ENCODE data around the gene OR4K14. TPM values are rescaled to one million over a fixed set of nuclear protein-coding genes. Genes with fewer than 3 reads are reported as not detected.

The OR4K14 gene
- total and polyA plus RNA-seq, 8 donors = not detected

DNA sequence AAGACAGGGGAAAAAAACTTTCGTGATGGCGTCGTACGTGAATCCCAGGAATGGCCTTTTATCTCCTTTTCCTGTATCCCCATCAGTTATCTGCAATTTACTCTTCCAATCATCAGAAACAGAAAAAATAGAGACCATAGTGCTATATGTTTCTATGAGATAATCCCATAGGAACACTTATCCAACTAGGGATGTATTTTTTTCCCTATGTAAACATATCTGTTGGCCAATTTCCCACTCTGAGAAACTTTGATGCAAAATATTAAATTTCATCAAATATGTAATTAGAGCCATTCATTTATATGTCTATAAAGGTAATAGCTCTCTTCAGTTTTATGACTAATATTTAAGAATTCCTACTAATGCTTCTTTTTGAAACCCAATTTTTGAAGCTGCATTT lies 16.8 kb upstream of the OR4K14 start, which contains the start of gene OR4K13:
TSS of gene OR4K13 (minus strand) at position 101 of the 400 bp plus-strand sequence. CDS start 1,280 bp downstream, outside the sequence.
- Histone ChIP-seq H3K27me3 (no peaks in the 10 kb centered on the region), H3K27ac (no peak within 1 kb of the TSS), H3K9me3 (peaks cover 0 to 7% (median 0%) of the 10 kb centered on the region in 4 donors), H3K4me1 (no peaks in the 10 kb centered on the region), H3K4me3 (no peak within 1 kb of the TSS), H3K36me3 (no peaks in the 10 kb centered on the region)
- WGBS, 5 donors = 86 to 96% (median 92%) methylated on average over 4 of the region's 4 CpGs
- intact Hi-C loops (cut with DNase I; ENCODE audit: low total_unique reads) = no loop called here
- TF ChIP-seq POLR2AphosphoS5 (IDR thresholded peaks at IDR 0.05) = no peak
- TF ChIP-seq, protein P1, sequence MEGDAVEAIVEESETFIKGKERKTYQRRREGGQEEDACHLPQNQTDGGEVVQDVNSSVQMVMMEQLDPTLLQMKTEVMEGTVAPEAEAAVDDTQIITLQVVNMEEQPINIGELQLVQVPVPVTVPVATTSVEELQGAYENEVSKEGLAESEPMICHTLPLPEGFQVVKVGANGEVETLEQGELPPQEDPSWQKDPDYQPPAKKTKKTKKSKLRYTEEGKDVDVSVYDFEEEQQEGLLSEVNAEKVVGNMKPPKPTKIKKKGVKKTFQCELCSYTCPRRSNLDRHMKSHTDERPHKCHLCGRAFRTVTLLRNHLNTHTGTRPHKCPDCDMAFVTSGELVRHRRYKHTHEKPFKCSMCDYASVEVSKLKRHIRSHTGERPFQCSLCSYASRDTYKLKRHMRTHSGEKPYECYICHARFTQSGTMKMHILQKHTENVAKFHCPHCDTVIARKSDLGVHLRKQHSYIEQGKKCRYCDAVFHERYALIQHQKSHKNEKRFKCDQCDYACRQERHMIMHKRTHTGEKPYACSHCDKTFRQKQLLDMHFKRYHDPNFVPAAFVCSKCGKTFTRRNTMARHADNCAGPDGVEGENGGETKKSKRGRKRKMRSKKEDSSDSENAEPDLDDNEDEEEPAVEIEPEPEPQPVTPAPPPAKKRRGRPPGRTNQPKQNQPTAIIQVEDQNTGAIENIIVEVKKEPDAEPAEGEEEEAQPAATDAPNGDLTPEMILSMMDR (IDR thresholded peaks at IDR 0.05) = no peak
- TF ChIP-seq POLR2A (IDR thresholded peaks at IDR 0.05) = no peak
- no peak for TF ChIP-seq EP300 (IDR thresholded peaks at IDR 0.05)
- no peak for DNase-seq

DNA sequence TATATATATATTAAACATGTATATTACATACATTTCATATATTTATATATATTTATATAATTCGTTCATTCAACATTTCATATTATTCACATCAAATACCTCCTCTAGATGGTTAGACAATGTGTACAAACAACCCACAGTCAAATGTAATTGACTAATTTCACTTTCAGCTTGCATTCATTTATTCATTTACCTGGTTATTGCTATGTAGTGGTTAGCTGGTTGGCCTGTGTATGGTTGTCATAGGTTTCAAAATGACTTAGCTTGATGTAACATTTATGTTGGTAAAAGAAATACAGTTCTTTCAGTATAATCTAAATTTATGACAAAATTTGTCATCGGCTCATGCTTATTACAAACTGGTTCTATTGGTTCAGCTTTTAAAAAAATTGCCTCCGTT lies 16.3 kb upstream of the OR4K14 start:
- 64 to 69% (median 67%) methylated on average over 3 of the region's 3 CpGs for WGBS, 5 donors
- Histone ChIP-seq H3K9me3 (peaks cover 0 to 11% (median 0%) of the 10 kb centered on the region in 4 donors), H3K27me3 (no peaks in the 10 kb centered on the region), H3K4me1 (no peaks in the 10 kb centered on the region), H3K4me3 (no peak overlapping the region), H3K36me3 (no peaks in the 10 kb centered on the region), H3K27ac (no peak overlapping the region)
- TF ChIP-seq POLR2AphosphoS5 (IDR thresholded peaks at IDR 0.05) (no peak), EP300 (IDR thresholded peaks at IDR 0.05) (no peak), POLR2A (IDR thresholded peaks at IDR 0.05) (no peak)
- TF ChIP-seq, protein P1 (IDR thresholded peaks at IDR 0.05) = no peak
- DNase-seq = no peak
- intact Hi-C loops (cut with DNase I; ENCODE audit: low total_unique reads) = no loop called here

DNA sequence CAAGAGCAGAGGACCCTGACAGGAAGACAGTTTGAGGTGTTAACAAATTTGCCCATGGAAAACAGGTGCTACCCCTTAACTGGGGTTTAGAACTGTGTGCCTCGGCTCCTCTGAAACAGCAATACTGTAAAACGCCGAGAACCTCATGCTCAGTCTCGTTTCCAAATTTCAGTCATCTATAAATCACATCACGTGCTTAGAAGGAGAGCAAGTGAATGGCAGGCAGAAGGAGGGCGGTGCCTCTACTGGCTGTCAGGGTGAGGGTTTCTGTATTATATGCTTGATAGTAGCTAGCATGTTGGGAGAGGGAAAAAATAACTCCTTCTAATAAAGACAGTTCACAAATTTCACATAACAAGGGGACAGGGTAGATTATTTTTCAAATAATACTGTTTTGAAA lies 12.0 kb upstream of the OR4K14 start:
- peaks cover 0 to 10% (median 0%) of the 10 kb centered on the region in 4 donors for H3K9me3 ChIP-seq
- H3K27ac ChIP-seq = no peak overlapping the region
- TF ChIP-seq POLR2AphosphoS5 (IDR thresholded peaks at IDR 0.05) = no peak
- TF ChIP-seq POLR2A (IDR thresholded peaks at IDR 0.05) = no peak
- TF ChIP-seq EP300 (IDR thresholded peaks at IDR 0.05) = no peak
- TF ChIP-seq, protein P1 (IDR thresholded peaks at IDR 0.05) = no peak
- H3K4me1 ChIP-seq = no peaks in the 10 kb centered on the region
- intact Hi-C loops (cut with DNase I; ENCODE audit: low total_unique reads) = no loop called here
- WGBS, 5 donors = 69 to 78% (median 76%) methylated on average over 6 of the region's 6 CpGs
- H3K27me3 ChIP-seq = no peaks in the 10 kb centered on the region
- DNase-seq = no peak
- H3K36me3 ChIP-seq = no peaks in the 10 kb centered on the region
- H3K4me3 ChIP-seq = no peak overlapping the region

DNA sequence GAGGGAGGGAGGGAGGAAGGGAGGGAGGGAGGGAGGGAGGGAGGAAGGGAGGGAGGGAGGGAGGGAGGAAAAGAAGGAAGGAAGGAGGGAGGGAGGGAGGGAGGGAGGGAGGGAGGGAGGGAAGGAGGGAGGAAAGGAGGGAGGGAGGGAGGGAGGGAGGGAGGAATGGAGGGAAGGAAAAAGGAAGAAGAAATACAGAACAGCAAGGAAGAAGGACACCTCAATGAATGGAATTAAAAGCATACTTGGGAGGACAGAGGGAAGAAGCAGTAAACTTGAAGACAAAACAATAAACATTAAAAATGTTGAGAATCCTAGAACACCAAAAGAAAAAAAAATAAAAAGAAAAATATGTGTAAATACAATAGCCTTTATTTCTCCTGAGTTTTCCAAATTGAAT lies 11.0 kb downstream of the OR4K14 start:
- no peak for DNase-seq
- Histone ChIP-seq H3K9me3 (peaks cover 0 to 7% (median 3%) of the 10 kb centered on the region in 4 donors), H3K27ac (no peak overlapping the region), H3K4me1 (no peaks in the 10 kb centered on the region), H3K4me3 (no peak overlapping the region), H3K36me3 (no peaks in the 10 kb centered on the region), H3K27me3 (no peaks in the 10 kb centered on the region)
- intact Hi-C loops (cut with DNase I; ENCODE audit: low total_unique reads) = no loop called here
- TF ChIP-seq, protein P1 (IDR thresholded peaks at IDR 0.05) = no peak
- no peak for TF ChIP-seq EP300 (IDR thresholded peaks at IDR 0.05)
- no peak for TF ChIP-seq POLR2A (IDR thresholded peaks at IDR 0.05)
- no peak for TF ChIP-seq POLR2AphosphoS5 (IDR thresholded peaks at IDR 0.05)

Measured in stomach (tissue), 9 donors.